T-helper 2 cell treated with Interferon-gamma antibody and Interleukin-4, amounts not matched to agents 5 μg/mL and 100 μg/mL, for 36 hours (primary cell): ENCODE measurements around the gene GLB1L2.
A peak's percentile ranks its signal among the peaks of the same experiment; 100 is the strongest.

Experiments used
- DNase-seq: peaks from one replicate; pipeline ENCODE4 v3.0.0; 2021; ENCODE audit warnings: low spot score
- H3K27ac Mint-ChIP-seq: one replicate; pipeline ENCODE4 v1.8.0; 2021; ENCODE audit warnings: mild to moderate bottlenecking, mixed read lengths
- H3K27me3 Mint-ChIP-seq: one replicate; pipeline ENCODE4 v1.8.0; 2021; ENCODE audit warnings: low read depth, mixed read lengths
- H3K36me3 Mint-ChIP-seq: one replicate; pipeline ENCODE4 v1.8.0; 2021; ENCODE audit warnings: low read depth, mixed read lengths
- H3K4me1 Mint-ChIP-seq: one replicate; pipeline ENCODE4 v1.8.0; 2021; ENCODE audit warnings: low read depth, mixed read lengths
- H3K4me3 Mint-ChIP-seq: one replicate; pipeline ENCODE4 v1.8.0; 2022; ENCODE audit warnings: mild to moderate bottlenecking, moderate library complexity, mixed read lengths
- H3K9me3 Mint-ChIP-seq: one replicate; pipeline ENCODE4 v1.8.0; 2021; ENCODE audit warnings: mixed read lengths

Gene GLB1L2

DNA sequence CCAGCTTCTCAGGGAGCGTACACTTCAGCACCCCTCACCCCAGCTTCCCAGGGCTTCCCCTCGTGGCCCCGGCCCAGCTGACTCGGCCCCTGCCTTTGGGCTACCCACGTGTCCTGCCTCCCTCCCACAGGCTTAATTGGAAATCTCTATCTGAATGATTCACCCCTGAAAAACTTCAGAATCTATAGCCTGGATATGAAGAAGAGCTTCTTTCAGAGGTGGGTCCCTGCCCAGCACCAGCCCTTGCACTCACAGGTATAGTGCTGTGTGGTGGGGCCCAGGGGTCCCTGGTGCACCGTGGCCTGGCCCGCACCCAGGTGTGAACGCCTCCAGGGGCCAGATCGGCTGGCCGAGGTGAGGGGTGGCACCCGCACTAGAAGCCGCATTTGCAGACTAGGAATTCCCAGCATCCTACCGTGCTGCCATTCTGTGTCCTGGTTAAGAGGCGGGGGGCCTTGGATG lies 41.8 kb downstream of the GLB1L2 start:
- Mint-ChIP-seq H3K4me1 (no peaks in the 10 kb centered on the region), H3K36me3 (no peaks in the 10 kb centered on the region), H3K4me3 (no peak overlapping the region), H3K27me3 (no peaks in the 10 kb centered on the region), H3K9me3 (no peaks in the 10 kb centered on the region), H3K27ac (no peak overlapping the region)
- no peak for DNase-seq

DNA sequence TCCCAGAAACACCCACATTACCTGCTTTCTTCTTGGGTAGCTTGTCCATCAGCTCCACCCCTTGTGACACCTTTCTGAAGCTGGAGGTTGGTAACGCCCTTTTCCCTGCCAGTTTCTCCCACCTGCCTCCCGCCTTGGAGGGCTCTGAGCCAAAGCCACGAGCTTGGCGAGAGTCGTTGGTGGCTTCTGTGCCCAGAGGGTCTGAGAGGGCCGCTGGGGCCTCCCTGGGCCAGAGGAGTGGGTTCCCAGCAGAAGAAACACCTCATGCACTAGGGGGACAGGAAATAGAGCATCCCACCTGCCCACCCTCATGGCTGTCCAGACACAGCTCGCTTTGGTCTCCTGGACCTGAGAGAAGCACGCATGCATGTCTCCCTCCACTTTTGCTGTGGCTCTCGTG lies 42.4 kb downstream of the GLB1L2 start:
- H3K27ac Mint-ChIP-seq: no peak overlapping the region
- no peaks in the 10 kb centered on the region for H3K9me3 Mint-ChIP-seq
- no peaks in the 10 kb centered on the region for H3K36me3 Mint-ChIP-seq
- no peak overlapping the region for H3K4me3 Mint-ChIP-seq
- no peaks in the 10 kb centered on the region for H3K27me3 Mint-ChIP-seq
- no peak for DNase-seq
- H3K4me1 Mint-ChIP-seq: no peaks in the 10 kb centered on the region

GRCh38 chr11:134374891-134375550 lies 43.2 kb downstream of the GLB1L2 start:
- Mint-ChIP-seq H3K36me3 (no peaks in the 10 kb centered on the region), H3K4me3 (no peak overlapping the region), H3K27me3 (no peaks in the 10 kb centered on the region), H3K9me3 (no peaks in the 10 kb centered on the region), H3K4me1 (no peaks in the 10 kb centered on the region), H3K27ac (no peak overlapping the region)
- no peak for DNase-seq

DNA sequence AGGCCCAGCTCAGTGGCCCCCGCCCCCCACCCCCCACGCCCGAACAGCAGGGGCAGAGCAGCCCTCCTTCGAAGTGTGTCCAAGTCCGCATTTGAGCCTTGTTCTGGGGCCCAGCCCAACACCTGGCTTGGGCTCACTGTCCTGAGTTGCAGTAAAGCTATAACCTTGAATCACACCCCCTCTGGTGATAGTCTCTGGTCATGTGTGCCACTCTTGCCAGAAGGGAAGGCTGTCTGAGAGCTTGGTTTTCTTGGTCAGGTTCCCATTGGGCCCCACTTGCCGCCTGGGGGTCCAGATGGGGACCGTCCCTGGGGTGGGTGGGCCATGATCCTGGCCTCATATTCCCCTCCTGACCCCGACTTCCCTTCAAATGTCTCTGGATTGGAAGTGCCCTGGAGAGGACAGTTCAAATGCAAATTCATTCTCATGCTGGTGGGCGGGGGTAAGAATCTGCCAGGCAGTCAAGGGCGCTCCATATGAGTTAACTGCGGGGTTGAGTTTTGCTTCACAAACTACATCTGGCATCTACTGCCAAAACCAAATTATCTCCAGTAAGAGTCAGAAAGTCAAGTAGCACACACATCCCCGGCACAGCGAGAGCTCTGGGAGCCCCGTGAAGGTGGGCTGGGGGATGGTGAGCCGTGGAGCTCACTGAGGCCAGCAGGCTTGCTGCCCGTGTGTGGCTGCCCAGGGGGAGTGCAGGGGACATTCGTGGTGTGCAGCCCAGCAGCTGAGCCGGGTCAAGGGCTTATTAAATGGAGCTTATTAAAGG lies 44.5 kb downstream of the GLB1L2 start:
- H3K27ac Mint-ChIP-seq: no peak overlapping the region
- H3K9me3 Mint-ChIP-seq: no peaks in the 10 kb centered on the region
- no peaks in the 10 kb centered on the region for H3K27me3 Mint-ChIP-seq
- DNase-seq: no peak
- H3K4me3 Mint-ChIP-seq: no peak overlapping the region
- H3K36me3 Mint-ChIP-seq: no peaks in the 10 kb centered on the region
- no peaks in the 10 kb centered on the region for H3K4me1 Mint-ChIP-seq

- Mint-ChIP-seq H3K4me1 (no peaks in the 10 kb centered on the region), H3K4me3 (no peak overlapping the region), H3K27ac (no peak overlapping the region), H3K9me3 (no peaks in the 10 kb centered on the region), H3K27me3 (no peaks in the 10 kb centered on the region), H3K36me3 (no peaks in the 10 kb centered on the region)
- DNase-seq: no peak
Observed at GRCh38 chr11:134377876-134378275, 46.1 kb downstream of the GLB1L2 start.

GRCh38 chr11:134379241-134379640 lies 47.5 kb downstream of the GLB1L2 start:
- Mint-ChIP-seq H3K27me3 (no peaks in the 10 kb centered on the region), H3K36me3 (no peaks in the 10 kb centered on the region), H3K4me1 (no peaks in the 10 kb centered on the region), H3K9me3 (no peaks in the 10 kb centered on the region), H3K4me3 (no peak overlapping the region), H3K27ac (no peak overlapping the region)
- no peak for DNase-seq

DNA sequence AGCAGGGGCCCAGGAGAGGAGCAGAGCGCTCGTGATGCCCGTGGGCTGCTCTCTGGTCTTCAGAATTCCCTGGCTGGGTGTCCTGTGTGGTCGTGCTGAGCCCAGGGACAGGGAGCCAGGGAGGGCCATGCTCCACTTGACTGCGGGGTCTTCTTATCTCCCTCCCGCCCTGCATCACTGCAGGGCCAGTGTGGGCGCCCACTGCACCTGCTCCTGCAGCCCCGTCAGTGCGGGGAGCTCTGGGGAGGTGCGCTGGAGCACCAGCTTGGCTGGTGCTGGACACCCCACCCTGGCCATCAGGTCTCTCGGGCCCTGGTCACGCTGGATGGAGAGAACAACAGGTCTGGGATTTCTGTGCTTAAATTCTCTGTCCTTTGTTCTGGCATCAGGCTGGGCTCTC lies 48.4 kb downstream of the GLB1L2 start:
- Mint-ChIP-seq H3K4me3 (no peak overlapping the region), H3K27me3 (peaks cover 4% of the 10 kb centered on the region), H3K4me1 (no peaks in the 10 kb centered on the region), H3K36me3 (no peaks in the 10 kb centered on the region), H3K27ac (no peak overlapping the region), H3K9me3 (no peaks in the 10 kb centered on the region)
- DNase-seq: no peak

GRCh38 chr11:134380785-134381184 lies 49.0 kb downstream of the GLB1L2 start:
- no peaks in the 10 kb centered on the region for H3K36me3 Mint-ChIP-seq
- peaks cover 4% of the 10 kb centered on the region for H3K27me3 Mint-ChIP-seq
- peaks cover 2% of the 10 kb centered on the region for H3K4me1 Mint-ChIP-seq
- no peak overlapping the region for H3K4me3 Mint-ChIP-seq
- no peaks in the 10 kb centered on the region for H3K9me3 Mint-ChIP-seq
- H3K27ac Mint-ChIP-seq: no peak overlapping the region
- DNase-seq: no peak

DNA sequence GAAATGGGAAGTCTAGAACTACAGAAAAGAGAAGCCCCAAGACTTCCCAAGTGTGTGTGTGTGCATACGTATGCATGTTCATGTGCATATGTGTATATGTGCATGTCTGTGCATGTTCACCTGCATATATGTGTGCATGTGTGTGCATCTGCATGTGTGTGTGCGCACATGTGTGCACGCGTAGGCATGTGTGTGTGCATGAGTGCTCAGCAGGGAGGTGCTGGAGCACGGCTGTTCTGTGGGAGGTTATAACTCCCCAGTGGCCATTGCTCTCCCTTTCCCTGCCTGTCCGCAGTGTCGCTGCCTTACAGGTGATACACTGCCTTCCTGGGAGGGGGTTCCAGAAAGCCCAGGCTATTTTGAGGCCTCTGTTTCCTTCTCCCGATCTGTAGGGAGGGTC lies 50.5 kb downstream of the GLB1L2 start:
- peaks cover 8% of the 10 kb centered on the region for H3K27me3 Mint-ChIP-seq
- H3K4me1 Mint-ChIP-seq: peaks cover 16% of the 10 kb centered on the region
- no peaks in the 10 kb centered on the region for H3K9me3 Mint-ChIP-seq
- DNase-seq: no peak
- no peak overlapping the region for H3K4me3 Mint-ChIP-seq
- H3K36me3 Mint-ChIP-seq: no peaks in the 10 kb centered on the region
- no peak overlapping the region for H3K27ac Mint-ChIP-seq

GRCh38 chr11:134382830-134383229 lies 51.0 kb downstream of the GLB1L2 start:
- no peak overlapping the region for H3K4me3 Mint-ChIP-seq
- H3K9me3 Mint-ChIP-seq: no peaks in the 10 kb centered on the region
- H3K4me1 Mint-ChIP-seq: peaks cover 21% of the 10 kb centered on the region
- H3K27ac Mint-ChIP-seq: no peak overlapping the region
- DNase-seq: no peak
- H3K36me3 Mint-ChIP-seq: no peaks in the 10 kb centered on the region
- peaks cover 8% of the 10 kb centered on the region for H3K27me3 Mint-ChIP-seq

- no peak for DNase-seq
- H3K4me1 Mint-ChIP-seq: peaks cover 25% of the 10 kb centered on the region
- no peaks in the 10 kb centered on the region for H3K9me3 Mint-ChIP-seq
- H3K4me3 Mint-ChIP-seq: no peak overlapping the region
- H3K27ac Mint-ChIP-seq: no peak overlapping the region
- H3K36me3 Mint-ChIP-seq: no peaks in the 10 kb centered on the region
- H3K27me3 Mint-ChIP-seq: peaks cover 8% of the 10 kb centered on the region
Observed at GRCh38 chr11:134383576-134384221, 51.9 kb downstream of the GLB1L2 start.

DNA sequence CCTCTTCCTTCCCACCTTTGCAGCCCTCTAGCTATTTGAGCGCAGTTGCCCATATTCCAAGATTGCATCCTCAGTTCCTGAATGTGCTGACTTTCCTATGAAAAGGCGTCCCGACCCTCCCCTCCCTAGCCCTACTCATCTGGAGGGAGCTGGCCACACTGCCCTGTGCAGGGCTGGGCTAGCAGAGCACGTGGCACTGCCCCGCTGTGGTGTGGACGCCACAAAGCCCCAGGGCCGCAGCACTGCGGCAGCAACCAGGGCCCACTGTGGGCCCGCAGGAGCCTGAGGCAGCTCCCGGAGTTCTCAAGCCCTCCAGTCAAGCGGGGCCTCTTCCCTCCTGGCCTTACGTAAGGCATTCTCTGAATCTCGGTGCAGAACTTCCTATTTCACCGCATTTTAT lies 52.6 kb downstream of the GLB1L2 start:
- H3K36me3 Mint-ChIP-seq: no peaks in the 10 kb centered on the region
- H3K4me1 Mint-ChIP-seq: peaks cover 25% of the 10 kb centered on the region
- H3K27me3 Mint-ChIP-seq: peaks cover 8% of the 10 kb centered on the region
- no peak for DNase-seq
- no peaks in the 10 kb centered on the region for H3K9me3 Mint-ChIP-seq
- no peak overlapping the region for H3K4me3 Mint-ChIP-seq
- no peak overlapping the region for H3K27ac Mint-ChIP-seq

DNA sequence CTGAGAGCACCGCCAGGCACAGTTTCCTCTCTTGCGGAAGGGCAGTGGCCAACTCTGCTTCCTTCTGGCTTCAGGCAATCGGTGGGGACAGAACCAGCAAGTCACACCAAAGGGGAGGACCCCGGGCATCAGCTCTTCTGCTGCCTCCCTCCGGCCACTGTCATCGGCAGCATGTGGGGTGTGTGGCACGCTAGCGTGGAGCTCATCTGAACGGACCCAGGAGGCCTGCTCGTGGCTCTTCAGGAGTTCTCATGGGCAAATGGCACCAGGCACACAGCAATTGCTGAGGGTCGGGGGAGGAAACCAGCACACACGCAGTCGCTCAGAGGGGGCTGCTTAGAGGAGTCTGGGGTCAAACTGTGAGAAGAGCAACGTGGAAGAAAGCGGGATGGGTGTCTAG lies 53.4 kb downstream of the GLB1L2 start:
- DNase-seq: no peak
- H3K27ac Mint-ChIP-seq: no peak overlapping the region
- H3K4me1 Mint-ChIP-seq: peaks cover 25% of the 10 kb centered on the region
- no peaks in the 10 kb centered on the region for H3K36me3 Mint-ChIP-seq
- no peaks in the 10 kb centered on the region for H3K9me3 Mint-ChIP-seq
- H3K4me3 Mint-ChIP-seq: no peak overlapping the region
- peaks cover 8% of the 10 kb centered on the region for H3K27me3 Mint-ChIP-seq

GRCh38 chr11:134385774-134386565 lies 54.2 kb downstream of the GLB1L2 start:
- no peak for DNase-seq
- H3K27ac Mint-ChIP-seq: no peak overlapping the region
- H3K27me3 Mint-ChIP-seq: peaks cover 8% of the 10 kb centered on the region
- peak overlapping the region; percentile 50 for H3K4me3 Mint-ChIP-seq
- peaks cover 25% of the 10 kb centered on the region for H3K4me1 Mint-ChIP-seq
- H3K36me3 Mint-ChIP-seq: no peaks in the 10 kb centered on the region
- H3K9me3 Mint-ChIP-seq: no peaks in the 10 kb centered on the region
